ENCODE results near the gene NF1. TPM values are rescaled to one million over a fixed set of nuclear protein-coding genes. Genes with fewer than 3 reads are reported as not detected.
A peak's percentile ranks its signal among the peaks of the same experiment; 100 is the strongest.

NF1 gene
- total RNA-seq, 4 donors from 2014 or later, result 66.8 to 106 (median 95.6) TPM

GRCh38 chr17:31073411-31073810 lies 21.4 kb upstream of the NF1 start:
- DNase-seq, result peak in 1 of 3 donors; percentile 58
- Histone ChIP-seq H3K27me3 (no peaks in the 10 kb centered on the region), H3K36me3 (no peaks in the 10 kb centered on the region), H3K27ac (no peak overlapping the region), H3K4me1 (peaks cover 0 to 9% (median 0%) of the 10 kb centered on the region in 4 donors), H3K9me3 (no peaks in the 10 kb centered on the region), H3K4me3 (no peak overlapping the region)
- no peak for TF ChIP-seq POLR2A (IDR thresholded peaks at IDR 0.05)
- TF ChIP-seq CTCF (IDR thresholded peaks at IDR 0.05), result no peak

GRCh38 chr17:31074772-31075555 lies 19.8 kb upstream of the NF1 start:
- Histone ChIP-seq H3K4me1 (no peaks in the 10 kb centered on the region), H3K36me3 (no peaks in the 10 kb centered on the region), H3K9me3 (no peaks in the 10 kb centered on the region), H3K27me3 (no peaks in the 10 kb centered on the region), H3K27ac (no peak overlapping the region), H3K4me3 (no peak overlapping the region)
- TF ChIP-seq POLR2A (IDR thresholded peaks at IDR 0.05), result no peak
- no peak for TF ChIP-seq CTCF (IDR thresholded peaks at IDR 0.05)
- DNase-seq, result no peak

GRCh38 chr17:31078290-31078689 lies 16.5 kb upstream of the NF1 start:
- Histone ChIP-seq H3K4me3 (no peak overlapping the region), H3K9me3 (no peaks in the 10 kb centered on the region), H3K36me3 (no peaks in the 10 kb centered on the region), H3K27me3 (no peaks in the 10 kb centered on the region), H3K27ac (no peak overlapping the region), H3K4me1 (no peaks in the 10 kb centered on the region)
- TF ChIP-seq POLR2A (IDR thresholded peaks at IDR 0.05) (no peak), CTCF (IDR thresholded peaks at IDR 0.05) (no peak)
- DNase-seq, result no peak

GRCh38 chr17:31079731-31080130 lies 15.0 kb upstream of the NF1 start:
- no peak for DNase-seq
- Histone ChIP-seq H3K4me1 (no peaks in the 10 kb centered on the region), H3K4me3 (no peak overlapping the region), H3K9me3 (no peaks in the 10 kb centered on the region), H3K27me3 (no peaks in the 10 kb centered on the region), H3K36me3 (no peaks in the 10 kb centered on the region), H3K27ac (no peak overlapping the region)
- no peak for TF ChIP-seq POLR2A (IDR thresholded peaks at IDR 0.05)
- no peak for TF ChIP-seq CTCF (IDR thresholded peaks at IDR 0.05)

- Histone ChIP-seq H3K9me3 (no peaks in the 10 kb centered on the region), H3K4me3 (no peak overlapping the region), H3K27me3 (no peaks in the 10 kb centered on the region), H3K4me1 (no peaks in the 10 kb centered on the region), H3K27ac (no peak overlapping the region), H3K36me3 (no peaks in the 10 kb centered on the region)
- DNase-seq, result no peak
- TF ChIP-seq CTCF (IDR thresholded peaks at IDR 0.05) (no peak), POLR2A (IDR thresholded peaks at IDR 0.05) (no peak)
Observed at GRCh38 chr17:31085563-31085962, 9.2 kb upstream of the NF1 start.

Data from Peyer's patch (tissue), 4 donors.